ENCODE measurements around the gene NUCB1. TPM values are rescaled to one million over a fixed set of nuclear protein-coding genes. Genes with fewer than 3 reads are reported as not detected.
A peak's percentile ranks its signal among the peaks of the same experiment; 100 is the strongest.
"Not testable (repeated sequence)": the region's sequence is repeated elsewhere in the genome, so short reads cannot be mapped to it uniquely, and the experiment has no call there.

Gene NUCB1
- total RNA-seq, 1 donor from 2014 or later, result 215 TPM

DNA sequence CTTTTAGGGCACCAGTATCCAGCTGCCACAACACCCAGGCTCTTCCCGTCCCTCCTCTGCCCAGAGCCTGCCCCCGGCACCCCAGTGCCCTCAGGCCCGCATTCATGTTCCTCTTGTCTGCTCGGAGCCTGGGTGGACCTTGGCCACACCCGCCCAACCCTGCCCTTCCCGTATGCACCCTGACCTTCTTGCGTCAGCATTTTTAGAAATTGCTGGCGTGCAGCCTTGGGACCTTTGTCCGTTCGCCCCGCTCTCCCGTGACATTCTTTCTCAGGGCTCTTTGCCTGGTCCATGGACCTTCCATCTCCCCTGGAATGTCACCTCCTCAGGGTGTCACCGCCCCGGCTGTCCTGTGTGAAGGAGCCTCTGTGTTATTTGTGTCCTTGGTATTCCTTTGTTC lies 7.6 kb downstream of the NUCB1 start:
- Mint-ChIP-seq H3K4me3 (ENCODE audit: unreplicated experiment) (no peak overlapping the region), H3K36me3 (ENCODE audit: low read depth) (peaks cover 36% of the 10 kb centered on the region), H3K9me3 (ENCODE audit: low read depth) (no peaks in the 10 kb centered on the region), H3K27me3 (ENCODE audit: low read depth) (no peaks in the 10 kb centered on the region), H3K27ac (ENCODE audit: unreplicated experiment) (no peak overlapping the region), H3K4me1 (ENCODE audit: low read depth) (peaks cover under 1% of the 10 kb centered on the region)
- TF ChIP-seq, protein P1, sequence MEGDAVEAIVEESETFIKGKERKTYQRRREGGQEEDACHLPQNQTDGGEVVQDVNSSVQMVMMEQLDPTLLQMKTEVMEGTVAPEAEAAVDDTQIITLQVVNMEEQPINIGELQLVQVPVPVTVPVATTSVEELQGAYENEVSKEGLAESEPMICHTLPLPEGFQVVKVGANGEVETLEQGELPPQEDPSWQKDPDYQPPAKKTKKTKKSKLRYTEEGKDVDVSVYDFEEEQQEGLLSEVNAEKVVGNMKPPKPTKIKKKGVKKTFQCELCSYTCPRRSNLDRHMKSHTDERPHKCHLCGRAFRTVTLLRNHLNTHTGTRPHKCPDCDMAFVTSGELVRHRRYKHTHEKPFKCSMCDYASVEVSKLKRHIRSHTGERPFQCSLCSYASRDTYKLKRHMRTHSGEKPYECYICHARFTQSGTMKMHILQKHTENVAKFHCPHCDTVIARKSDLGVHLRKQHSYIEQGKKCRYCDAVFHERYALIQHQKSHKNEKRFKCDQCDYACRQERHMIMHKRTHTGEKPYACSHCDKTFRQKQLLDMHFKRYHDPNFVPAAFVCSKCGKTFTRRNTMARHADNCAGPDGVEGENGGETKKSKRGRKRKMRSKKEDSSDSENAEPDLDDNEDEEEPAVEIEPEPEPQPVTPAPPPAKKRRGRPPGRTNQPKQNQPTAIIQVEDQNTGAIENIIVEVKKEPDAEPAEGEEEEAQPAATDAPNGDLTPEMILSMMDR (IDR thresholded peaks at IDR 0.05), result no peak
- no peak for DNase-seq (ENCODE audit: low spot score)

DNA sequence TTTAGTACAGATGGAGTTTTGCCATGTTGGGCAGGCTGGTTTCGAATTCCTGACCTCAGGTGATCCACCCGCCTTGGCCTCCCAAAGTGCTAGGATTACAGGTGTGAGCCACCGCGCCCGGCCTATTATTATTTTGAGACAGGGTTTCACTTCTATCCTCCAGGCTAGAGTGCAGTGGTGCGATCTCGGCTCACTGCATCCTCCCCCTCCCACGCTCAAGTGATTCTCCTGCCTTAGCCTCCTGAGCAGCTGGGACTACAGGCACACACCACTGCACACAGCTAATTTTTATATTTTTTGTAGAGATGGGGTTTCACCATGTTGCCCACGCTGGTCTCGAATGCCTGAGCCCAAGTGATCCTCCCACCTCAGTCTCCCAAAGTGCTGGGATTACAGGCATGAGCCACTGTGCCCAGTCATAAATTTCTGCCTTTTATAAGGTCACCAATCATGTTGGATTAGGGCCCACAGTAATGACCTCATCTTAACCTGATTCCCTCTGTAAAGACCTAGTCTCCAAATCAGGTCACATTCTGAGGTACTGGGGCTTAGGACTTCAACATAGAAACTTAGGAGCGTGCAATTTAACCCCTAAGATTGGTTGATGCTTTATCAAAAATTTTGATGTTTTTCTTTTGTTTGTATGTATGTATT lies 9.4 kb downstream of the NUCB1 start:
- not testable (repeated sequence) for DNase-seq (ENCODE audit: low spot score); H3K9me3 Mint-ChIP-seq (ENCODE audit: low read depth); H3K27me3 Mint-ChIP-seq (ENCODE audit: low read depth); H3K4me1 Mint-ChIP-seq (ENCODE audit: low read depth); H3K4me3 Mint-ChIP-seq (ENCODE audit: unreplicated experiment); H3K27ac Mint-ChIP-seq (ENCODE audit: unreplicated experiment)
- H3K36me3 Mint-ChIP-seq (ENCODE audit: low read depth), result peaks cover 42% of the 10 kb centered on the region

DNA sequence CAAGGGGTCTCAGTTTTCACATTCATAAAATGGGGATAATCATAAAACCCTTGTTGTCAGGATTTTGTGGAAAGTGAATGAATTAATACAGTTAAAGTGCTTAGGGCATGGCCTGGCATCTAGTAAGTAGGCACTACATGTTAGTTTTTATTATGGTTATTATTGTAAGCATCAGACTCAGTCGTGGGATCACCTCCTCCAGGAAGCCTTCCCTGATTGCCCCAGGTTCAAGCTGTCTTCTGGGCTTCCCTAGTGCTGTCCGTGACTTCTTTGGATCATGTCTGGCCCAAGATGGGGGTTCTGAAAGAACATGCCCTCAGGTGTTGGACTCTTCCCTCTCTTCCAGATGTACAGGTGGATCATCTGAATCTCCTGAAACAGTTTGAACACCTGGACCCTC lies 10.7 kb downstream of the NUCB1 start:
- DNase-seq (ENCODE audit: low spot score), result no peak
- Mint-ChIP-seq H3K27me3 (ENCODE audit: low read depth) (no peaks in the 10 kb centered on the region), H3K36me3 (ENCODE audit: low read depth) (peaks cover 35% of the 10 kb centered on the region), H3K9me3 (ENCODE audit: low read depth) (no peaks in the 10 kb centered on the region), H3K27ac (ENCODE audit: unreplicated experiment) (no peak overlapping the region), H3K4me3 (ENCODE audit: unreplicated experiment) (no peak overlapping the region), H3K4me1 (ENCODE audit: low read depth) (no peaks in the 10 kb centered on the region)
- TF ChIP-seq, protein P1 (IDR thresholded peaks at IDR 0.05), result no peak

DNA sequence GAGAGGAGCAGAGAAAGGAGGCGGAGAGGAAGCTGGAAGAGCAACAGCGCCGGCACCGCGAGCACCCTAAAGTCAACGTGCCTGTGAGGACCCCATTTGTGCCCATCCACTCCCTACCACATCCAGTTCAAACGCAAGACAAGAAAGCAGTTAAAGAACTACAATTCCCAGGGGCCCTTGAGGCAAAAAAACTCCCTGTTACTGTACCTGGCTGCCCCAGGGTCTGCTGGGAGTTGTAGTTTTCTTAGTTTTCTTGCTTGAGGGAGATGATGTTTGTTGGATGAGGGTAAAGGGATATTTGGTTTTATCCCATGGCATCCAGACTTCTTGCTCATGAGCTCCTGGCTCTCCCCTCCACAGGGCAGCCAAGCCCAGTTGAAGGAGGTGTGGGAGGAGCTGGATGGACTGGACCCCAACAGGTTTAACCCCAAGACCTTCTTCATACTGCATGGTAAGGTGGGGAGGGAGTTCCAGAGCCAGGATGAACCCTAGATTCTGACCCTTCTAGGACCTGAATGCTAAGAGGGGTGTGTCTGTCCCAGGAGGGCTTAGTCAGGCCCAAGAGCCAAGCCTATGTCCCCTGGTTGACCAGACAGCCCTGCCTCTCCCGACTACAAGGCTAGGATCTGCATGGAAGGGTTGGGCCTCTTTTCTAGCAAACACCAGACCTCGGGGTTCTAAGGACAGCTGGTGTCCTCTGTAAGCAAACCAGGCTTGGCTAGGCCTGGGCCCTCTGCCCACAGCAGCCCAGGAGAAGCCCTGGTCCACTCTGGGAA lies 13.2 kb downstream of the NUCB1 start:
- TF ChIP-seq, protein P1 (IDR thresholded peaks at IDR 0.05), result no peak
- Mint-ChIP-seq H3K4me1 (ENCODE audit: low read depth) (no peaks in the 10 kb centered on the region), H3K9me3 (ENCODE audit: low read depth) (no peaks in the 10 kb centered on the region), H3K4me3 (ENCODE audit: unreplicated experiment) (no peak overlapping the region), H3K36me3 (ENCODE audit: low read depth) (peaks cover 33% of the 10 kb centered on the region), H3K27me3 (ENCODE audit: low read depth) (no peaks in the 10 kb centered on the region), H3K27ac (ENCODE audit: unreplicated experiment) (peak overlapping the region; percentile 63)
- DNase-seq (ENCODE audit: low spot score), result no peak

DNA sequence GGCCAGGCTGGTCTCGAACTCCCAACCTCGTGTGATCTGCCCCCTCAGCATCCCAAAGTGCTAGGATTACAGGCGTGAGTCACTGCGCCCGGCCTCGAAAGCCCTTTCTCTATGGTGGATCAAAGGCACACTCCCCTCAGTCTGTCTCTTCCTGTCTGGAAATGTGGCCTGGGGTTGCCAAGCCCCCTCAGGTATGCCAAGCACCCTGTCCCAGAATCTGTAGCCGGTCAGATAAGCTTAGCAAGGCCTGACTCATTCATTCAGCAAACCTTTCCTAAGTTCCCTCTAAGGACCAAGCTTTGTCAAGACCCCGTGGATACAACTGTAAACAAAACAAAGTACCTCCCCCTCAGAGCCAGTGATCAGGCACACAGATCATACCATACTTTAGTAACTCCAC lies 14.1 kb downstream of the NUCB1 start:
- H3K9me3 Mint-ChIP-seq (ENCODE audit: low read depth), result no peaks in the 10 kb centered on the region
- H3K27ac Mint-ChIP-seq (ENCODE audit: unreplicated experiment), result no peak overlapping the region
- TF ChIP-seq, protein P1 (IDR thresholded peaks at IDR 0.05), result no peak
- H3K4me1 Mint-ChIP-seq (ENCODE audit: low read depth), result no peaks in the 10 kb centered on the region
- peaks cover 40% of the 10 kb centered on the region for H3K36me3 Mint-ChIP-seq (ENCODE audit: low read depth)
- no peak overlapping the region for H3K4me3 Mint-ChIP-seq (ENCODE audit: unreplicated experiment)
- H3K27me3 Mint-ChIP-seq (ENCODE audit: low read depth), result no peaks in the 10 kb centered on the region
- DNase-seq (ENCODE audit: low spot score), result no peak
